HG03135 (cell line): Measurements from ENCODE around the gene E2F3.
A peak's percentile ranks its signal among the peaks of the same experiment; 100 is the strongest.

Experiments used
- ATAC-seq: cut with Tn5 transposase; IDR thresholded peaks from one replicate; pipeline ENCODE4 v1.9.1; 2021; ENCODE audit warnings: mild to moderate bottlenecking, moderate library complexity; ENCODE audit not compliant: unreplicated experiment

Gene E2F3

DNA sequence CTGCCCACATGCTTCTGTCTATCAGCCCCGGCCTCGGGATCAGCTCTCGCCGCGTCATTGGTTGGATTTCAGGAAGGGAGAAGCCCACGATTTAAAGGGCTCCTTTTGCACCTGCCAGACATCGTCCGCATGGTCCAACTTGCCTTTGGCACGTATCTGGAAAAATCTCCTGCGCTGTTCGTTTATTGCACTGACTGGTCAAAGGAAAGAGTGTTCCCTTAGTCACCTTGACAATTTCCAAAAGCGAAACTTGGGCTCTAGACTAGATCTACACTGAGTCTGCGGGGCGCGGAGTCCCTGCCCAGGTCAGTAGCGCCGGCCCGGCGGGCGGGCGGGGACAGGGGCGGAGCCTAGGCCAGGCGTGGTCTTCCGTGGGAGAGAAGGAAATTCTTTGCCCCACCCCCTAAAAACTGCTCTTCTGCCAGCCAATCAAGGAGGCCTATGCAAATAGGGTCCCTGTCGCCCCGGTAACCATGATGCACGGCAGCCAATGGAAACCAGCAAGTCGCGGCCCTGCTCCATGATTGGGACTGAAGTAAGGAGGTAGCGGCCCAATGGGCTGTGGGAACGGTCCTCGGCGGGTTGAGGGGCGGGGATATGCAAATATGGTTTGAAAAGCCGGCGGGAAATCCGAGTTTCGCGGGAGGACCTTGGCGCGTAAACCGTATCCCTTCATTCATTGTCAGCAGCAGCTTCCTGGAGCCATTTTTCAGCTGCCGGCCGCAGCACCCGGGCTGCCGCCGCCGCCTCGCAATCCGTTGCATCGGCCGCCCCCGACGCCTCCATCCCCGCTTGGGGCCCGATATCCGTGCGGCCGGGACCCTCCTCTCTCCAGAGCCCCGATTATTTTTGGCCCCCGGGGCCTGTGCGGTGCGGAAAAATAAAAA, at the start of gene E2F3:
TSS of gene E2F3 (plus strand) at position 675 of the 887 bp plus-strand sequence. CDS start 354 bp downstream, outside the sequence.
- peak; percentile 83 for ATAC-seq

- ATAC-seq, result no peak
These were observed 49.3 kb upstream of the E2F3 start for GRCh38 chr6:20352346-20352745.

GRCh38 chr6:20353134-20353533, 48.5 kb upstream of the E2F3 start:
- ATAC-seq, result no peak

GRCh38 chr6:20354366-20354765, 47.3 kb upstream of the E2F3 start:
- no peak for ATAC-seq

DNA sequence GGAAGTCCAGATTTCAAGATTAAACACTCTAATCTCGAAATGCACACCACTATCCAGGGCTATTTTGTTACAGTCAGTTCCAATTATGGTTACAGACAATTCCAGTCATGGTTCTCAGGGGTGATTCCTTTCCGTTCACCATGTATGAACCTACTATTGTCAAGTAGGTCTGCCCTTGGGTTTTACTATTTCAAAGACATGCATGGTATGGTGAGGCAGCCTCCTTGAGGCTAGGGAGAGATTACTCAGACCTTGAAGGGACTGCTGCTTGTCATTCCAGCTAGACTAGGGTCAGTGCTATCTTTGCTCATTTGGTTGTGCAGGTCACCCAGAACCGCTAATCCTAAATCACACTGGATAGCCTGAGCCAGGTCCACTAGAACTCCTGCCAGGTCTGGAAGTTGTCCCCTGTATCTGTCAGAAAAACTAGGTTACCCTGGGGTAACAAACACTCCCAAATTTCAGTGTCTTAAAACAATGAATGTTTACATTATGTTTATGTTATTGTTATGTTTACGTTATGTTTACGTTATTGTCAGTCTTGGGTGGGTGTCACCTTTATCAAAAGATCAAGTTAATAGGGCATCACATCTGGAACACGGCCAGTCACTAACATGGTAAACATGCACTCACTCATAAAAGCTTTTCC, 41.1 kb upstream of the E2F3 start:
- ATAC-seq, result no peak

DNA sequence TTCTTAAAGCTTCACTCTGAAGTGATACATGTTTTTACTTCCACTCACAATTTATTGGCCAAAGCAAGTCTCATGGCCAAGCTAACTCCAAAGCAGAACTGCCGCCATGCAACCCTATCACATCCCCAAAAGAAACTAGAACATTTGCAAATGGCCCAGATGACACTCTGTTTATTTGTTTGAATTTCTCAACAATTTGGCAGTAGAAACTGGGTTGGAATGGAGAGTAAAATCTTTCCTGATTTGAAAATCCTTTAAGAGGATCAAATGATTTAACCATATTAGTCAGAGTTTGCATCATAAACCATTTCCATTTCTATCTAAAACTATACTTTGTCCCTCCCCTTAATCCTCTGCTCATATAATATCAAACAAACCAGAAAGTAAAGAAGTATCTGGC, 39.1 kb upstream of the E2F3 start:
- no peak for ATAC-seq

- ATAC-seq, result no peak
These were observed 37.4 kb upstream of the E2F3 start for GRCh38 chr6:20364327-20364726.

- ATAC-seq, result peak; percentile 74
These were observed 36.2 kb upstream of the E2F3 start for GRCh38 chr6:20365456-20365855.

DNA sequence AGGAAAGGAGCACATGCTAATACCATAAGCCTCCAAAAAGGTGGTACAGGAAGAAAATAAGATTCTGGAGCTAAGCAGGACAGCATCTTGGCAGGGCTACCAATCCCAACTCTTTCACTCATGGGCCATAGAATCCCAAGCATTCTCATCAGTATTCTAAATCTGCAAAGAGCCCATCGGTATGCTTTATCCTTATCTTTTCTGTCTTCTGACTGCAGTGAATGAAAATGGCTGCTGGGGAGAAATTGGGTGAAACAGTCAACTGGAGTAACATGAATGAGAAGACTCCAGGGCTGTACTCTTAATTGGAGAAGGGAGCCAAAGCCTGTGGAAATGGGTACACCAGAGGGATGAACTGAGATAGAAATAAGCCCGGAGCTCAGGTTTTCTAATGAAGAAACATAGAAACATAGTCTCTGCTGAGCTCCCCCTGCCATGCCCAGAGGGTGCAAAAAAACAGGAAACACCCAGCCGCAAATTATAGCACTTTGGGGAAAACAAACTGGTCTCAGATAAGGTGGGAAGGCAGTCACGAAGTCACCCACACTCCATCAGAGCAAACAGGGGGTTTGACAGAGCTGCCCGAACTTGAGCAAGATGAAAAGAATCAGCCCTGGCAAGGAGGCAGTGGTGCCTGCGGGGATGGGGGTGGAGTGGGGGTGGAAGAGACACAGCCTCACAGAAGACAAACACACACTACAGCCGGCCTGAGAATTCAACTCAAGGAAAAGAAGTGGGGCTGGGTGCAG, 35.4 kb upstream of the E2F3 start:
- no peak for ATAC-seq

DNA sequence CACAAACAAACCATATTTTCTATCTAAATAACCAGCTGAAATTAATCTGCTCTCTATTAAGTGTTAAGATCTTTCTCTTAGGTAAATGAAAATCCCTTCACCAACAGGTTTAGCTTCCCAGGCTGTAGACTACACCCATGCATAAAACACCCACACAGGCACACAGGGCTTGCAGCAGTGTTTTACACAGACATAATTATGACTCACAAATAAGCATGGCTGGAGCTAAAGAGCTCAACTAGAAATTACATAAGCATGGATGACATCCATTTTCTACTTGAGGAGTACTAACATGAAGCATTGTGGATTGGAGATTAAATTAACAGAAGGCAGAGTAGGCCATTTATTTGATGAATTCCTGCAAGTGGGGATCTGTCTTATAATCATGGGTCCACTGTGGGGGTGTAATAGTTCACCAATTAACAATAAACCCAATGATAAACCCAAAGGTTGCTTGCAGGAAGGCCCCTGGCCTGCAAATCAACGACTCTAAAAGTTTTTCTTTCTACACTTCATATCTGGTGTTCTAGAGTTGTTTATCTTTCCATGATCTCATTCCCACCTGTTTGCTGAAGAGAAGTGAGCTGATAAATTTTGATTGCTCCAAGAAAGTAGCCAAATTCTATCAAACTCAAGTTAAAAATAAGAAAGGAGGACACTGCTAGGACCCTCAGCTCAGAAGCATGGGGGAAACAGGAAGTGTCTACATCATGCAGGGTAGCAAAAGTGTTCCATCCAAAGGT, 33.8 kb upstream of the E2F3 start:
- no peak for ATAC-seq

DNA sequence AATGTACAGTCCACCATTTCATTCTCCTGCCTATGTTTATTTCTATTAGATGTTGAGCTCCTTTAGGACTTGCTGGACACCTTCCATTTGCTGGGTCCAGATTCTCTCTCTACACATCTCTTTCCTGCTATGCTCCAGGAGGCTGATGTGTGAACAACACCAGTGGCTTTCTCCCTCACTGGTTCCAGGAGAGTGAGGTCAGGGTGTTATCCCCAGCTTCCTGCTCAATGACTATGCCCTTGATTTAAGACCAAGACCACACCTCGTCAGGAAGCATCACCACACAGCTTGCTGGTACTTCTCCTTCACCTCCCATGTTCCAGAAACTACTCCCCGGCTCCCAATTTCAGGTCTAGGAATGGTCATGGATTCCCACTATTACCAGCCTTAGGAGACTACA, 31.3 kb upstream of the E2F3 start:
- ATAC-seq, result no peak

DNA sequence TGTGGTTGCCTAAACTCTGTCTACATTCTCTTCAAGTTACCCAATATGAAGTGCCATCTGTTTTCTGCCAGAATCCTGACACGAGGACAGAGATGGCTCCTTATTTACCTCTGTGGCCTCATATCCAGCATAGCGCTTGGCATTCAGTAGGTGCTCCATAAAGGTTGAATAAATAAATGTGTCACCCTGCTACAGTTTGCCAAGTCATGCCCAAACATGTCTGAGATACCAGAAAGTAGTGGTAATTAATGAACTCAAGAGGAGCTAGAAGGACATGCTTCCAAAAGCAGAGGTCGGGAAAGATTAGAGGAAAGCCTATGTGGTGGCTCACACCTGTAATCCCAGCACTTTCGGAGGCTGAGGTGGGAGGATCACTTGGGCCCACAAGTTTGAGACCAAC, 30.9 kb upstream of the E2F3 start:
- ATAC-seq, result no peak

- ATAC-seq, result no peak
These were observed 26.2 kb upstream of the E2F3 start for GRCh38 chr6:20375436-20375835.

- ATAC-seq, result no peak
These were observed 23.9 kb upstream of the E2F3 start for GRCh38 chr6:20377623-20378265.

DNA sequence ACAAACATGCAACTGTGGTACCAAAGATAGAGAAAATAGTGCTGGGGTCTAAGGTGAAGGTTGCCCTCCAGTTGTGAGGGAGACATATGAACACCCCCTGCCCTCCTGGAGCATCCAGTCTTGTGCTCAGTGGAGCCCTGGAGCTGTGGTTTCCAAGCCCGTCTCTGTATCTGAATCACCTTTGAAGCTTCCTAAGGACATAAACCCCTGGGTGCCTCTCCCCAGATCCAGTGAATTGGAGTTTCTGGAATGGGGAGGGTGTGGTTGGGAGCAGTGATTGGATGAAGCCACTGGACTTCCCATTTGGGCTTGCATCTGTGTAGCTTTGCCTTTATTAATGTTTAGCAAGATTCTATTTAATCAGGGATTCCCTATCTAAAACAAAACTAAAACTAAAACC, 22.4 kb upstream of the E2F3 start:
- ATAC-seq, result no peak

DNA sequence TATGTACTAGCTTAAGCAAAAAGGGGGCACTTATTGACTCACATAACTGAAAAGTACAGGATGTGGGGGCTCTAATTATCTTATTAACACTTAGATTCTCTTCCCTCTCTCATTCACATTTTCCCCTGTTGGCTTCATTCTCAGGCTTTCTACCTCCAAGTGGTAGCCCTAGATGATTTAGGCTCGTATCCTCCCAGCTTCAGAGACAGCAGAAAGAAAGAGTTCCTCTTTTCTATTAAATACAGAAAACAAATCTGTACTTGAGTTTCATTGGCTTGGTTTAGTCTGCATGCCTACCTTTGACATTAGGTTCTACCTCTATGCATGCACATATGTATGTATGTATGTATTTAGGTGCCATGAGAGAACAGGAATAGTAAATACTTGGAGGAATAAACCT, 15.5 kb upstream of the E2F3 start:
- no peak for ATAC-seq

DNA sequence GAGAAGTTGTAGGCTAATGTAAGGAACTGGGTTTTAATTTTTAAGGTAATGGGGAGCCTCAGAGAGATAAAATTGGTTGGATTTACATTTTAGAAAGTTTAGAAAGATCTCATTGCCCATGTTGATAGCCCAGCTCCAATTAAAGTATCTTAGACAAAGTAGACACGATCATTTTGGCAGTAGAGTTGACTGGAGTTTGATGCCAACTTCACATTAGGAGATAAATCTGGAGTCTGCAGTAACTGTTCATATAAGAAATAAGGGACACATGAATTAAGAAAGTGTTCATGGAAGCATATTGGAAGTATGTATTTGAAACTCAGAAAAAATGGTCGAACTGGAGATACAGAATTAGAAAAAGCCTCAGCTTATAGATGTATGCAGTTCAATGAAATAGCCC, 12.6 kb upstream of the E2F3 start:
- ATAC-seq, result no peak

DNA sequence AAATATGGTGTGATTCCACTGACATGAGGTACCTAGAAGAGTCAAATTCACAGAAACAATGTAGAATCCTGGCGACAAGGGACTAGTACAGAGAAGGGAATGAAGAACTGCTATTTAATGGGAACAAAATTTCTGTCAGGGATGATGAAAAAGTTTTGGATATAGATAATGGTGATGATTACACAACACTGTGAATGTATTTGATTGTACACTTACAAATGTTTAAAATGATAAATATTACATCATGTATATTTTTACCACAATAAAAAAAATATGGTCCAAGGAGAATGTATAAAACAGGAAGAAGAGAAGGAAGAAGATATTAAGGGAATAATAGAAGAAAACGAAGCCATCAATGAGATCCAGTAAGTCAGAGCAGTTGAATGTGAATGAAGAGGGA, 8.4 kb upstream of the E2F3 start:
- no peak for ATAC-seq

DNA sequence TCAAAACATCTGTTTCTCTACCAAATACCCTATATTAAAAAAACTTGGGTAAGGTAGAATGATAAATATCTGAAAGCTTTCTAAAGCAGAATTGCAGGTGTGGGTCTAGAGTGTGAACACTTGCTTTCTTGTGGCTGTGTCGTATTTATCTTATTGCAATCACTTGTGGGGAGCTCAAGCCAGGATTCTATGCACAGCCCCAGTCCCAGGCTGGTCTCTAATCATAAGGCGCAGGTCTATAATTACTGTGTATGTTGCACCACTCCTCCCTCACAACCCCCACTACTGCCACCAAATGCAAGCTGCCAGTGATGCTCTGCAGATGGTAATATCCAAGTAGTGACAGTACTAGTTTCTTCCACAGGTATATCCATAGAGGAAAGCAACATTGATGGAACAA, 2.2 kb upstream of the E2F3 start:
- no peak for ATAC-seq

DNA sequence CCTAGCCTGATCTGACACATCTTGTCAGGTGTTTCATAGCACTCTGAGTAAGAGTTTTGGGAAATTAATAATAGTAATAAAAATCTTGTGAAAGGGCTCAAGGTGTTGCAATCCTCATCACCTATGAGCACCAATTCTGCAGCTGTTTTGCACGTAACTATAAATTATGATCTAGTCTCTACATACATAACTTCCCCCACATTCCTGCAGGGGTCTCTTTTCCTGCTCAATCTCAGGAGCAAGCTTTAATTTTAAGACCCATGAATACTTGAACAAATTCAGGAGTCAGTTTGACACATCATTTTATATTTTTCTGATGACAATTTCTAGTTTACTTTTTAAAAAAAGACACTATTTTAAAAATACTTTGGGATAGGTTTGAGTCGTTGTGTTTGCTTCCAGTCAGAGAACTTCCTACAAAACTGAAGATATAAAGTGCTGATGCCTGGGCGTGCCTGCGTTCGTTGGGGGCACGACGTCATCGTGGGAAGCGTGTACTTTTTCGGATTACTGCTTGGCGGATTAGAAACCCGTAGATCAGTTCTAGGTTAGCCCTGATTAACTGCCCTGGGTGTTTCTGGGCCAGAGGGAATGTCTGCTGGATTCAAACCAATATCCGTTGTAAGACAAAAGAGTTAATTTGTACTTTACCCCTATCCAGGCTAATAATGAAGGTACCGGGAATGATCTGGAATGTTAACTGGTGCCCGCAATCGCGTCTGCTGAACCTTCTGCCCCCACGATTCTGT, 1.0 kb upstream of the E2F3 start:
- ATAC-seq, result no peak
